Aorta (tissue), 5 donors: ENCODE measurements around the gene CSKMT. TPM values are rescaled to one million over a fixed set of nuclear protein-coding genes. Genes with fewer than 3 reads are reported as not detected.

Experiments used
- ATAC-seq: fragments of 200-7000 bp; cut with Tn5 transposase; one replicate; pipeline ENCODE4 v1.9.1; 2022; ENCODE audit warnings: moderate library complexity; ENCODE audit not compliant: low FRiP score
- DNase-seq, 2 donors: peaks; one replicate each; pipeline ENCODE4 v3.0.0-alpha.2; 2020
- H3K27ac ChIP-seq, 2 donors: one replicate each; pipeline ENCODE4 v1.5.1; 2013; ENCODE audit warnings: low read length in 2 of 2, mild to moderate bottlenecking in 2 of 2, moderate library complexity in 2 of 2, control low read depth in 1 of 2, inconsistent platforms in 1 of 2, low read depth in 1 of 2
- H3K27me3 ChIP-seq, 2 donors: one replicate each; pipeline ENCODE4 v1.6.1; 2013; ENCODE audit warnings: control low read depth in 1 of 2, low read length in 1 of 2, mild to moderate bottlenecking in 1 of 2, moderate library complexity in 1 of 2; ENCODE audit not compliant: insufficient read depth in 2 of 2, control insufficient read depth in 1 of 2
- H3K36me3 ChIP-seq, 2 donors: one replicate each; pipeline ENCODE4 v1.6.1; 2013; ENCODE audit warnings: control low read depth in 1 of 2, low read length in 1 of 2, mild to moderate bottlenecking in 1 of 2; ENCODE audit not compliant: insufficient read depth in 2 of 2, control insufficient read depth in 1 of 2
- H3K4me1 ChIP-seq, 2 donors: one replicate each; pipeline ENCODE4 v1.6.1; 2013; ENCODE audit warnings: low read length in 2 of 2, control low read depth in 1 of 2, mild to moderate bottlenecking in 1 of 2, moderate library complexity in 1 of 2; ENCODE audit not compliant: insufficient read depth in 2 of 2, control insufficient read depth in 1 of 2
- H3K4me3 ChIP-seq, 2 donors: one replicate each; pipeline ENCODE4 v1.5.1; 2013; ENCODE audit warnings: low read length in 2 of 2, control low read depth in 1 of 2, mild to moderate bottlenecking in 1 of 2
- H3K9me3 ChIP-seq: one replicate; pipeline ENCODE4 v1.6.1; 2013; ENCODE audit warnings: mild to moderate bottlenecking, low read length; ENCODE audit not compliant: control insufficient read depth
- WGBS, 2 donors: extraction: QIAGEN DNeasy Blood & Tissue Kit; methylation state at CpG; one replicate each; pipeline ENCODE4 v1.1.7; 2013; 5-methylcytosine and 5-hydroxymethylcytosine counted together
- intact Hi-C, 2 donors: fragments of 100-400 bp; cut with DNase I; formaldehyde crosslinking; loops; one replicate each; pipeline versions ENCODE4 v1.14.2 to v1.15.0; 2022
- polyA plus RNA-seq, 2 donors: library from polyadenylated mRNA; stranded (reverse); fragments of 200-250 nt; gene quantifications; one replicate each; pipeline ENCODE4 v1.2.3, GENCODE V29; 2013
- total RNA-seq, 2 donors: library from RNA; stranded (reverse); fragmentation: NEBNext Ultra II Directional; extraction: Animal tissue kit (Norgen Biotek cat#: 25700); gene quantifications; one replicate each; pipeline ENCODE4 v1.2.1, GENCODE V29; 2021
- donor health status: healthy with polysubstance abuse.
- donor health status: Bipolar disorder and iron deficiency.
- donor health status: DM: no; HTN: no; CAD: no.
- donor health status: DM: no; HTN: no; CAD: no.
- donor health status: DM: yes; HTN: yes; CAD: no.

Gene CSKMT
- total and polyA plus RNA-seq, 4 donors: 8.8 to 16.3 (median 11.4) TPM

- Histone ChIP-seq H3K4me1 (no peaks in the 10 kb centered on the region), H3K36me3 (peaks cover 0 to 3% of the 10 kb centered on the region in 2 donors), H3K27ac (no peak overlapping the region), H3K4me3 (no peak overlapping the region), H3K27me3 (no peaks in the 10 kb centered on the region), H3K9me3 (no peaks in the 10 kb centered on the region)
- WGBS, 2 donors: 82 to 85% methylated on average over 15 of the region's 15 CpGs
- DNase-seq: no peak
- intact Hi-C loops: no loop called here
- no peak for ATAC-seq
These were observed 12.6 kb downstream of the CSKMT start for GRCh38 chr11:62677714-62678113.

- H3K36me3 ChIP-seq: peaks cover 0 to 3% of the 10 kb centered on the region in 2 donors
- no peaks in the 10 kb centered on the region for H3K9me3 ChIP-seq
- no peak for DNase-seq
- no peaks in the 10 kb centered on the region for H3K4me1 ChIP-seq
- intact Hi-C loops: no loop called here
- WGBS, 2 donors: 3% methylated on average over 16 of the region's 16 CpGs
- H3K27me3 ChIP-seq: no peaks in the 10 kb centered on the region
- peak overlapping the region; percentile 87 to 88 for H3K4me3 ChIP-seq
- H3K27ac ChIP-seq: peak overlapping the region; percentile 68 to 93
- ATAC-seq: peak; percentile 20
These were observed 13.3 kb downstream of the CSKMT start for GRCh38 chr11:62678433-62678769.

GRCh38 chr11:62678770-62679696 is 13.9 kb downstream of the CSKMT start, which contains the start of gene UBXN1:
Gene UBXN1, minus strand, starts transcription at chr11:62679073. Its CDS starts 150 bp downstream, at chr11:62678923.
- Histone ChIP-seq H3K4me1 (no peaks in the 10 kb centered on the region), H3K4me3 (peak within 1 kb of the TSS; percentile 87 to 88), H3K36me3 (peaks cover 0 to 3% of the 10 kb centered on the region in 2 donors), H3K27ac (peak within 1 kb of the TSS; percentile 68 to 93), H3K9me3 (no peaks in the 10 kb centered on the region), H3K27me3 (no peaks in the 10 kb centered on the region)
- ATAC-seq: peak; percentile 95
- DNase-seq: peak; percentile 95 to 97
- WGBS, 2 donors: 2 to 3% methylated on average over 55 of the region's 55 CpGs
- intact Hi-C loops: no loop called here

GRCh38 chr11:62680825-62681240 is 15.7 kb downstream of the CSKMT start:
- WGBS, 2 donors: 58 to 59% methylated on average over 4 of the region's 4 CpGs
- Histone ChIP-seq H3K4me1 (no peaks in the 10 kb centered on the region), H3K36me3 (peaks cover 0 to 3% of the 10 kb centered on the region in 2 donors), H3K4me3 (no peak overlapping the region), H3K9me3 (no peaks in the 10 kb centered on the region), H3K27ac (no peak overlapping the region), H3K27me3 (no peaks in the 10 kb centered on the region)
- ATAC-seq: peak; percentile 72
- intact Hi-C loops: no loop called here
- DNase-seq: no peak

- 88 to 90% methylated on average over 7 of the region's 7 CpGs for WGBS, 2 donors
- no peak for ATAC-seq
- H3K9me3 ChIP-seq: no peaks in the 10 kb centered on the region
- intact Hi-C loops: no loop called here
- H3K27me3 ChIP-seq: no peaks in the 10 kb centered on the region
- DNase-seq: no peak
- H3K4me3 ChIP-seq: no peak overlapping the region
- no peak overlapping the region for H3K27ac ChIP-seq
- no peaks in the 10 kb centered on the region for H3K36me3 ChIP-seq
- H3K4me1 ChIP-seq: no peaks in the 10 kb centered on the region
These were observed 17.4 kb downstream of the CSKMT start for GRCh38 chr11:62682518-62682917.

- Histone ChIP-seq H3K27me3 (no peaks in the 10 kb centered on the region), H3K9me3 (no peaks in the 10 kb centered on the region), H3K4me1 (no peaks in the 10 kb centered on the region), H3K4me3 (no peak overlapping the region), H3K36me3 (no peaks in the 10 kb centered on the region), H3K27ac (no peak overlapping the region)
- intact Hi-C loops: loop anchor here in 1 of 2 donors (5.0 kb wide), 1 partner anchor 290 kb away; no protein-coding TSS in a partner anchor
- 28% methylated on average over 73 to 74 of the region's 74 CpGs for WGBS, 2 donors
- ATAC-seq (no peak), DNase-seq (no peak)
These were observed 22.6 kb downstream of the CSKMT start for GRCh38 chr11:62687508-62688396.

- WGBS, 2 donors: 48 to 68% methylated on average over 1 of the region's 1 CpG
- intact Hi-C loops: loop anchor here in 1 of 2 donors (5.0 kb wide), 1 partner anchor 291 kb away; no protein-coding TSS in a partner anchor
- no peak for DNase-seq
- Histone ChIP-seq H3K4me1 (no peaks in the 10 kb centered on the region), H3K27ac (no peak overlapping the region), H3K9me3 (no peaks in the 10 kb centered on the region), H3K36me3 (no peaks in the 10 kb centered on the region), H3K4me3 (no peak overlapping the region), H3K27me3 (no peaks in the 10 kb centered on the region)
- ATAC-seq: no peak
These were observed 23.4 kb downstream of the CSKMT start for GRCh38 chr11:62688491-62688890.

GRCh38 chr11:62689421-62690183 is 24.5 kb downstream of the CSKMT start, which contains the start of gene LRRN4CL:
Gene LRRN4CL, minus strand, starts transcription at chr11:62689530. Its CDS starts 1,022 bp downstream, at chr11:62688508.
- DNase-seq: peak; percentile 77 to 82
- no peak within 1 kb of the TSS for H3K4me3 ChIP-seq
- no peaks in the 10 kb centered on the region for H3K27me3 ChIP-seq
- H3K4me1 ChIP-seq: no peaks in the 10 kb centered on the region
- WGBS, 2 donors: 64 to 67% methylated on average over 11 of the region's 11 CpGs
- H3K9me3 ChIP-seq: no peaks in the 10 kb centered on the region
- H3K36me3 ChIP-seq: no peaks in the 10 kb centered on the region
- intact Hi-C loops: loop anchor here (5.0 kb wide), 1 partner anchor 292 kb away; no protein-coding TSS in a partner anchor
- peak; percentile 84 for ATAC-seq
- H3K27ac ChIP-seq: no peak within 1 kb of the TSS
